ENCODE data around the gene PDE7B.

PDE7B gene

GRCh38 chr6:136169394-136170148, 318.1 kb downstream of the PDE7B start:
- TF ChIP-seq CTCF (IDR thresholded peaks at IDR 0.05; ENCODE audit: borderline replicate concordance, control extremely low read depth, extremely low read depth, insufficient read depth, missing control alignments), result no peak
- in situ Hi-C loops (cut with MboI; ENCODE audit: low sequenced_read_pairs, unreplicated experiment), result no loop called here
- no peak for DNase-seq (ENCODE audit: low spot score)

GRCh38 chr6:136171231-136171630, 319.7 kb downstream of the PDE7B start:
- in situ Hi-C loops (cut with MboI; ENCODE audit: low sequenced_read_pairs, unreplicated experiment), result no loop called here
- DNase-seq (ENCODE audit: low spot score), result no peak
- TF ChIP-seq CTCF (IDR thresholded peaks at IDR 0.05; ENCODE audit: borderline replicate concordance, control extremely low read depth, extremely low read depth, insufficient read depth, missing control alignments), result no peak

GRCh38 chr6:136173519-136174507, 322.3 kb downstream of the PDE7B start:
- DNase-seq (ENCODE audit: low spot score), result no peak

GRCh38 chr6:136174510-136174909, 323.0 kb downstream of the PDE7B start:
- TF ChIP-seq CTCF (IDR thresholded peaks at IDR 0.05; ENCODE audit: borderline replicate concordance, control extremely low read depth, extremely low read depth, insufficient read depth, missing control alignments), result no peak
- in situ Hi-C loops (cut with MboI; ENCODE audit: low sequenced_read_pairs, unreplicated experiment), result no loop called here
- DNase-seq (ENCODE audit: low spot score), result no peak

More at GRCh38 chr6:136173519-136174507, 322.3 kb downstream of the PDE7B start:
- TF ChIP-seq CTCF (IDR thresholded peaks at IDR 0.05; ENCODE audit: borderline replicate concordance, control extremely low read depth, extremely low read depth, insufficient read depth, missing control alignments), result no peak
- in situ Hi-C loops (cut with MboI; ENCODE audit: low sequenced_read_pairs, unreplicated experiment), result no loop called here

- in situ Hi-C loops (cut with MboI; ENCODE audit: low sequenced_read_pairs, unreplicated experiment), result no loop called here
- TF ChIP-seq CTCF (IDR thresholded peaks at IDR 0.05; ENCODE audit: borderline replicate concordance, control extremely low read depth, extremely low read depth, insufficient read depth, missing control alignments), result no peak
- DNase-seq (ENCODE audit: low spot score), result no peak
Observed at GRCh38 chr6:136175873-136176272, 324.4 kb downstream of the PDE7B start.

- in situ Hi-C loops (cut with MboI; ENCODE audit: low sequenced_read_pairs, unreplicated experiment), result no loop called here
- DNase-seq (ENCODE audit: low spot score), result no peak
- no peak for TF ChIP-seq CTCF (IDR thresholded peaks at IDR 0.05; ENCODE audit: borderline replicate concordance, control extremely low read depth, extremely low read depth, insufficient read depth, missing control alignments)
Observed at GRCh38 chr6:136178749-136179148, 327.2 kb downstream of the PDE7B start.

All from GM13976 (cell line).